Skeletal muscle cell (primary cell): ENCODE data around the gene SCN9A.
"Not testable (repeated sequence)": the region's sequence is repeated elsewhere in the genome, so short reads cannot be mapped to it uniquely, and the experiment has no call there.

Experiments used
- DNase-seq: peaks from one replicate; pipeline ENCODE4 v3.0.0-alpha.2; 2010; ENCODE audit warnings: low read depth
- H3K4me3 ChIP-seq: 2 replicates; pipeline ENCODE4 v1.5.1; 2011; ENCODE audit warnings: low read depth, mild to moderate bottlenecking, control low read depth, low read length, moderate library complexity

Gene SCN9A

GRCh38 chr2:166270376-166270775, 105.4 kb downstream of the SCN9A start:
- DNase-seq: no peak

GRCh38 chr2:166269322-166269721, 106.4 kb downstream of the SCN9A start:
- no peak for DNase-seq
- no peak overlapping the region for H3K4me3 ChIP-seq

More at GRCh38 chr2:166270376-166270775, 105.4 kb downstream of the SCN9A start:
- no peak overlapping the region for H3K4me3 ChIP-seq

GRCh38 chr2:166257859-166258258, 117.9 kb downstream of the SCN9A start:
- DNase-seq: no peak
- H3K4me3 ChIP-seq: no peak overlapping the region

GRCh38 chr2:166256896-166257295, 118.8 kb downstream of the SCN9A start:
- H3K4me3 ChIP-seq: no peak overlapping the region
- no peak for DNase-seq

- DNase-seq: no peak
- no peak overlapping the region for H3K4me3 ChIP-seq
Observed at GRCh38 chr2:166249318-166249717, 126.4 kb downstream of the SCN9A start.

- DNase-seq: no peak
- H3K4me3 ChIP-seq: no peak overlapping the region
Observed at GRCh38 chr2:166246901-166247300, 128.8 kb downstream of the SCN9A start.

GRCh38 chr2:166242309-166242708, 133.4 kb downstream of the SCN9A start:
- H3K4me3 ChIP-seq: no peak overlapping the region

GRCh38 chr2:166240387-166241313, 135.1 kb downstream of the SCN9A start:
- no peak for DNase-seq
- no peak overlapping the region for H3K4me3 ChIP-seq

More at GRCh38 chr2:166242309-166242708, 133.4 kb downstream of the SCN9A start:
- no peak for DNase-seq

- no peak overlapping the region for H3K4me3 ChIP-seq
- peak; percentile 81 for DNase-seq
Observed at GRCh38 chr2:166239548-166239947, 136.2 kb downstream of the SCN9A start.

GRCh38 chr2:166238176-166238575, 137.6 kb downstream of the SCN9A start:
- no peak overlapping the region for H3K4me3 ChIP-seq
- DNase-seq: no peak

- peak; percentile 21 for DNase-seq
- no peak overlapping the region for H3K4me3 ChIP-seq
Observed at GRCh38 chr2:166234112-166234846, 141.5 kb downstream of the SCN9A start.

GRCh38 chr2:166233244-166233643, 142.5 kb downstream of the SCN9A start:
- DNase-seq: no peak
- no peak overlapping the region for H3K4me3 ChIP-seq

- no peak overlapping the region for H3K4me3 ChIP-seq
- DNase-seq: no peak
Observed at GRCh38 chr2:166230724-166231070, 145.0 kb downstream of the SCN9A start.

- H3K4me3 ChIP-seq: no peak overlapping the region
- DNase-seq: peak; percentile 8
Observed at GRCh38 chr2:166230024-166230723, 145.6 kb downstream of the SCN9A start.

GRCh38 chr2:166229678-166230023, 146.1 kb downstream of the SCN9A start:
- no peak overlapping the region for H3K4me3 ChIP-seq
- no peak for DNase-seq

- no peak for DNase-seq
- no peak overlapping the region for H3K4me3 ChIP-seq
Observed at GRCh38 chr2:166224197-166224596, 151.5 kb downstream of the SCN9A start.

- DNase-seq: no peak
Observed at GRCh38 chr2:166223298-166223697, 152.4 kb downstream of the SCN9A start.

GRCh38 chr2:166211079-166211478, 164.7 kb downstream of the SCN9A start:
- no peak for DNase-seq
- no peak overlapping the region for H3K4me3 ChIP-seq

More at GRCh38 chr2:166223298-166223697, 152.4 kb downstream of the SCN9A start:
- no peak overlapping the region for H3K4me3 ChIP-seq

GRCh38 chr2:166209944-166210343, 165.8 kb downstream of the SCN9A start:
- not testable (repeated sequence) for H3K4me3 ChIP-seq, DNase-seq

- DNase-seq, H3K4me3 ChIP-seq: not testable (repeated sequence)
Observed at GRCh38 chr2:166209367-166209766, 166.4 kb downstream of the SCN9A start.
